ENCODE data around the gene RBM18.

RBM18 gene

DNA sequence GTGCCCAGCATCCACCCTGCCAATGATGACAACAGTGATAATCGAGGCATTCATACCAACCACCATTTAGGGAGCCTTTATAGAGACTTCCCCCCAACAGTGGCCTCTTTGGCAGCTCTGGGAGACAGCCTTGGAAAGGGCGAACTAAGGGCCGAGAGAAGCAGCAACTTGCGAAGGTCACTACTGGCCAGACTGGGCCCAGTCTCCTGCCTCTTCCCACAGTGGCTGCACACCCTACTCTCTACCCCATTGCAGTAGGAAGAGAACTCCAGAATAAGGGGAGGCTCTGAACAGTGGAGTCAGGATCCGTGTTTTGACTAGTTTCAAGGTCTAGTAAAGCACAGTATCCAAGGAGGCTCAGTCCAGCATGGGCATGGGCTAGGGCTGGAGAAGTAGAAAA is 41.2 kb downstream of the RBM18 start:
- DNase-seq (ENCODE audit: low read depth in 3 of 3, low spot score in 1 of 3) = no peak

DNA sequence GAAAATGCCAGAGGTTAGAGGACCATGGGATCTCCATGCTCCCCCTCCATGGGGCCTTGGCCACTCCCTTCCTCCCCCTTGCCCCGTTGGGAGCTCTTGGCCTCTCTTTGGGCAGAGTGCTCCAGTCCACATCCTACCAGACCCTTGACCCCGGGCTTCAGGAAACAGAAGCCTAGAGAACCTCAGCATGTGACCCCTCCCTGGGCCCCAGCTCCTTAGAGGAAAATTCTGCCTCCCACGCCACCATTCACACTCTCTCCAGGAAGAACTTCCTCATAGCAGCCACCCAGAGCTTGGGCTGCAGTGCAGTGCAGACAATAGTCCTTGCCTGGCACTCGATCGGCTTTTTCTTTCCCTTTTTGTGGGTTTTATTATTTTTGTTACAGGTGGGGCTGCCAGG is 41.8 kb downstream of the RBM18 start:
- no peak for DNase-seq (ENCODE audit: low read depth in 3 of 3, low spot score in 1 of 3)

- DNase-seq (ENCODE audit: low read depth in 3 of 3, low spot score in 1 of 3) = no peak
Measured at GRCh38 chr9:122221183-122221811, 43.3 kb downstream of the RBM18 start.

- no peak for DNase-seq (ENCODE audit: low read depth in 3 of 3, low spot score in 1 of 3)
Measured at GRCh38 chr9:122220673-122221182, 43.9 kb downstream of the RBM18 start.

GRCh38 chr9:122219856-122220672 is 44.6 kb downstream of the RBM18 start:
- no peak for DNase-seq (ENCODE audit: low read depth in 3 of 3, low spot score in 1 of 3)

- no peak for DNase-seq (ENCODE audit: low read depth in 3 of 3, low spot score in 1 of 3)
Measured at GRCh38 chr9:122218935-122219855, 45.4 kb downstream of the RBM18 start.

DNA sequence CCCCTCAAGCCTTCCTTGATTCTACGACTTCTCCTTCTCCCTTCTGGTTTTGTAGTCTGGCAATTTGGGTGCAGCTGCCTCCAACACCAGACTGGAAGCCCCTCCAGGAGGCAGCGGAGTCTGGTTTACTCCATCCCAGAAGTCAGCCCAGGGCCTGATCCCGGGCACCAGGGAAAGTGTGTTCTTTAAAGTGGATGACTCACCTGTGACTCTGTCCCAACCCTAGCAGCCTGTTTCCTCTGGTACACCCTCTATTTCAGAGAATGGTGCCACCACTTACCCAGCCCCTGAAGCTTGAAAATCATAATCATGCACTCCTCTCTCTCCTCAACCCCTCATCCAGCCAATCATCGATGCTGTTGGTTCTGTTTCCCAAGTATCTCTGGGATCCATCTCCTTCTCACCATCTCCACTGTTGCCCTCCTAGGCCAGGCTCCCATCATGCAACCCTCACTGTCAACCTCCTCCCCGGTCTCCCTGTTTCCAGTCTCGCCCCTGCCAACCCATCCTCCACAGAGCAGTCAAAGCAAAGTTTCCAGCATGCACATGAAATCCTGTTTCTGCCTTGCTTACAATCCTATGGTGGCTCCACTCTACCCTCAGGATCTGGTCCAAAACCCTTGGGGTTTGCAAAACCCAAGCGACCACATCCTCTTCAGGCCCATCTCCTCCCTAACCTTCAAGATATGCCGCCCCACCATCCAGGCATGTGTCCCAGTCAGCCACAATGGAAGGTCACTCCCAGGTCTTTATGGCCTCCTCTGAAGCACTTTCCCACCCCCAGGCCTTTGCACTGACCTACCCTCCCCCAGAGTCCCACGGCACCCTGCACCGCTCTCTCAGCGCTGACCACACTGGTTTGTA is 46.3 kb downstream of the RBM18 start:
- DNase-seq (ENCODE audit: low read depth in 3 of 3, low spot score in 1 of 3) = no peak

DNA sequence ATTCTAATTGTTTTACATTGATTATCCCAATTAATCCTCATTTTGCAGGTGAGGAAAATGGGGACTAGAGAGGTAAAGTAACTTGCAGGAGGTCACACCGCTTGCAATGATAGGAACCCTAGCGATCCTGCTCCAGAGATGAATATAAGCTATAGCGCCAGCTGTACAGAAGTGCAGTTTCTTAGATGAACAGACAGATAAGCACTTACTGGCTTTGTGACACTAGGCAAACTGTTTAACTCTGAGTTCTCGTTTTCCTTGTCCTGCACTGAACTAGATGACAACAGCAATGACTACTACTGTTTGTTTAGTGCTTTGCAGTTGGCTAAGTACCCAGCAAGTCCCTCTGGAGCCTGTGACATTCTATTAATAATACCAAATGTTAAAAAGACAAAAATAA is 47.0 kb downstream of the RBM18 start:
- no peak for DNase-seq (ENCODE audit: low read depth in 3 of 3, low spot score in 1 of 3)

DNA sequence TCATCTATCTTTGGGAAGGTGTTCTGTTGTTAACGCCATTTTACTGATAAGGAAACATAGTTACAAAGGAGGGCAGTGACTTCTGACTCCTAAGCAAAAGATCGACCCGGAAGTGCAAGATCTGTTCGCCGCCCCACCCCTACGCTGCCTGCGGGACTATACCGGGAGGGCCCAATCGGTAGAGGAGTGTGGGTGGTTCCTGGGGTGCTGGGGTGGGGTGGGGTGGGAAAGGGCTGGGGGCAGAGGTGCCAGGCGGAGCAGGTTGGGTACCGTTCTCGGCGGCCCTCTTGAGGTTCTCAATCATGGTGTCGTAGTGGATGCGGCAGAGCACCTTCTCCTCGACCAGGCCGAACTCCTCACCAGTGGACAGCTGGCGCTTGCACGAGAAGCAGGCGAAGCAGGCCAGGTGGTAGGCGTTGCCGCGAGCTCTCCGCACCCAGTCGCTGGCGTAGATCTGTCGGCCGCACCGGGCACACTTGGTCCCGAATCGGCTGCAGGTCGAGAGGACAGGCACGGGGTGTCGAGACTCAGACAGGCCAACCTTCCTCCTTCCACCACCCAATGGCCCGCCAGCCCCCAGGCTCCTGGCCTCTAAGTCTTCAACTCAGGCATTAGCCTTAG is 47.7 kb downstream of the RBM18 start:
- no peak for DNase-seq (ENCODE audit: low read depth in 3 of 3, low spot score in 1 of 3)

GRCh38 chr9:122216138-122216797 is 48.4 kb downstream of the RBM18 start:
- no peak for DNase-seq (ENCODE audit: low read depth in 3 of 3, low spot score in 1 of 3)

GRCh38 chr9:122215663-122216062 is 49.0 kb downstream of the RBM18 start:
- no peak for DNase-seq (ENCODE audit: low read depth in 3 of 3, low spot score in 1 of 3)

DNA sequence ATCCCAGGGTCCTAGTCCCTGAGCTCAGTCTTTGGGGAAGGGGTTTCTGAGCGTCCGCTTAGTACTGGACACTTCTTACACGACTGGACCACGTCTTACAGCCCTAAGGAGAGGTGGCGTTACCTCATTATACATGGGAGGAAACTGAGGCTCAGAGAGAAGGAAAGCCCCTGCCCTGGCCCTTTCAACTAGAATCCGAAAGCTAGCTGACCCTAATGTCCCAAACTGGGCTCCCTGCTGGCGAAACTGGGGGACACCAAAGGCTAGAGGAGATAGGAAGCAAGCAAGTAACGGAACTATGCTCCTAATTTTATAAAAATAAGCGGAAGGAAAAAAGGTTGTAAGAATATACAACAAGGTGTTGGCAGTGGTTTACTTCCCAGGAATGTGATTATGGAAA is 50.1 kb downstream of the RBM18 start:
- DNase-seq (ENCODE audit: low read depth in 3 of 3, low spot score in 1 of 3) = no peak

DNA sequence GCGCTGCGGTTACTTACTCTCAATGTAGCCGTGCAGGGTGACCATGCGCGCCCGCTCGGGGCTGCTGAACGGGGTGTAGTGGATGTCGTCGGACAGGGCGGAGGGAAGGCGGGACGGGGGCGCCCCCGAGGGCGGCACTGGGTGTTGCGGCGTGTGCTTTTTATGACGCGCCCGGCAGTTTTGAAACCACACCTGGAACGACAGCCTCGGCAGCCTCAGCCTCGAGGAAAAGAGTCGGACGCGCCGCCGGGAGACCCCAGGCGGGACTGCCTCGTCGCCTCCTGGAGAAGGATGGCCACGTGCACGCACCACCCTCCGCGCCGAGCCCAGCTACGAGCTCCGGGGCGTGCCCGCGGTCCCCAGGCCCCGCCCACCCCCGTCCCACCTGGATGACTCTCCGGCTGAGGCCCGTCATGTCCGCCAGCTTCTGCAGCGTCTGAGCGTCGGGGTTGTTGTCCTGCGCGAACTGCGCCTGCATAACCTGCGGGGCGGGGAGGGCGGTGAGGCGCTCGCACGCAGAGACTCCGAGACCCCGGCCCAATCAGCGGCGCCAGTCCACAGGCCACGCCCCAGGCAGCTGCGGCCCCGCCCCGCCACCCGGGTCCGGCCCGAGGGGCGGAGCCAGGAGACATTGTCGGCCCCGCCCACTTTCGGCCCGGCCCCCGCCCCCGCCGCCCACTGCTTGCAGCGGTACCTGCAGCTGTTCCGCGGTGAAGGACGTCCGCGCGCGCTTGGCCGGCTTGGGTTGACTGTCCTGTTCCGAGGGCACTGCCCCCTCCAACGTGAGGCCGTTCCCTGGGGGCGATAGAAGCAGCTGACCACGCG is 50.8 kb downstream of the RBM18 start:
- DNase-seq (ENCODE audit: low read depth in 3 of 3, low spot score in 1 of 3) = peak in 2 of 3 donors; percentile 4 to 36

DNA sequence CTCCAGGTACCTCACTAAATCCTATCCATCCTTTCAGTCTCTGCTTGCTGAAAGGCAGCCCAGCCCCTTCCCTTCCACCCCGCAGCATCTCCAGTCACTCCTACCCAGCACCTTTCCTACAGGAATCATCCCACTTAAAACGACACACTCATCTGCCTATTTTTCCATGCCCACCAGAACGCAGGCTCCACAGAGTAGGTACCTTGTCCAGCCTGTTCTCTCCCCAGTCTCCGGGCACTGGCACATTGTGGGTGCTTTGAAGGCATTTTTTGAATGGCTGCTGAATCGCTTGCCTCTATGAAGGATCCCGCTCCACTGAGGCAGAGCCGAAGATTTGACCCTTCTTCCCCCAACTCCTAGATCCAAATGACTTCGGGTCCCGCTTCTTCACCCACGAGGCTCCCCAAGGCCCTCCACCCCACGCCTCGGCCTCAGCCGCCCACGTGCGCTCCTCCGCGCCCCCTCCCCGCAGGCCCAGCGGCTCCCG is 51.5 kb downstream of the RBM18 start:
- DNase-seq (ENCODE audit: low read depth in 3 of 3, low spot score in 1 of 3) = no peak

DNA sequence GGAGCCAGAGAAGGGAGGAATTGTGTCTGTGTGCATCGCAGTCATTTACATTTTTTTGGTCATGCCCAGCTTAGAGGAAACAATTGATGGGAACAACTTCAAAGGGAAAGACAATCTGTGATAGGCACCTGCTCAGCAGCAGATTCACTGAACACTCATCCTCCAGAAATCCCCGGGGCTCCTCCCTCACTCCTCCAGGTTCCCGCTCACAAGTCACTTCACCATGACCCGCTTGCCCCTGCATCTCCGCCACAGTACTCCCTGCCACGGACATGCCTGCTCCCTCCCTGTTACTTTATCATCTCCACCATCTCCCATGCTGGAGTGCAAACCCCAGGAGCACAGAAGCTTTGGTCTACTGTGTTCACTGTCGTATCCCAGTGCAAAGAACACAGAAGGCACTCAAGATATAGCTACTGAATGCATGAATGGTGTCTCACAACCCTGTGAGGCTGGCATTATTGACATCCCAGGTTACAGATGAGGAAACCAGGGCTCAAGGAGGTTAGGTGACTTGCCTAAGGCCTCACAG is 52.1 kb downstream of the RBM18 start:
- no peak for DNase-seq (ENCODE audit: low read depth in 3 of 3, low spot score in 1 of 3)

DNA sequence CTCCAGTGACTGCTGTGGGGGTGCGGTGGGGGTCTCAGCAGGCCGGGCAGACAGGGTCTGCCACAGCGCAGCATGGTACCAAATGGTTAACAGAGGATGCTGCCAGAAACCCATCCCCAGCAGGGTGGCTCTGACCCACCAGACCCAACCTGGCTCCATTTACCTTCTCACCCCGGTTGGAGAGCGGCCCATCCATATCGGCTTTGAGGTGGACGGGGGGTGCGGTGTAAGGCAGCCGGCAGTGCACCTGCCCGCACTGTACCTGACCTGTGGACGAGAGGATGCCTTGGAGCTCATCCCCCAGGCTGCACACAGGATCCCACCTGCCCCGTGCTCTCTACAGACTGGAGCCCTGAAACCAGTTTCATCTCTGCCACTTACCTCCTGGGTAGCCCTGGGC is 55.2 kb downstream of the RBM18 start:
- DNase-seq (ENCODE audit: low read depth in 3 of 3, low spot score in 1 of 3) = no peak

GRCh38 chr9:122207096-122207495 is 57.5 kb downstream of the RBM18 start:
- DNase-seq (ENCODE audit: low read depth in 3 of 3, low spot score in 1 of 3) = no peak
